HG02610 (cell line): ENCODE results near the gene ONECUT3.
"Not testable (repeated sequence)": the region's sequence is repeated elsewhere in the genome, so short reads cannot be mapped to it uniquely, and the experiment has no call there.

Source experiments
- ATAC-seq: cut with Tn5 transposase; IDR thresholded peaks from one replicate; pipeline ENCODE4 v1.9.1; 2021; ENCODE audit warnings: mild to moderate bottlenecking, moderate library complexity; ENCODE audit not compliant: unreplicated experiment

Gene ONECUT3

GRCh38 chr19:1752757-1753728, at the start of gene ONECUT3:
TSS of gene ONECUT3 (plus strand) at chr19:1753506. CDS start at chr19:1753663, 157 bp downstream.
- no peak for ATAC-seq

GRCh38 chr19:1704339-1704738, 49.0 kb upstream of the ONECUT3 start:
- ATAC-seq, result no peak

GRCh38 chr19:1705367-1705766, 47.9 kb upstream of the ONECUT3 start:
- no peak for ATAC-seq

GRCh38 chr19:1706646-1707045, 46.7 kb upstream of the ONECUT3 start:
- not testable (repeated sequence) for ATAC-seq

GRCh38 chr19:1707240-1707639, 46.1 kb upstream of the ONECUT3 start:
- ATAC-seq, result no peak

- no peak for ATAC-seq
Observed at GRCh38 chr19:1713170-1713569, 40.1 kb upstream of the ONECUT3 start.

GRCh38 chr19:1715540-1715939, 37.8 kb upstream of the ONECUT3 start:
- ATAC-seq, result no peak

GRCh38 chr19:1717200-1717969, 35.9 kb upstream of the ONECUT3 start:
- ATAC-seq, result no peak

GRCh38 chr19:1717970-1718264, 35.4 kb upstream of the ONECUT3 start:
- ATAC-seq, result no peak

- ATAC-seq, result no peak
Observed at GRCh38 chr19:1718420-1719291, 34.6 kb upstream of the ONECUT3 start.

GRCh38 chr19:1719519-1719918, 33.8 kb upstream of the ONECUT3 start:
- ATAC-seq, result no peak

- no peak for ATAC-seq
Observed at GRCh38 chr19:1720237-1720636, 33.1 kb upstream of the ONECUT3 start.

GRCh38 chr19:1725100-1726064, 27.9 kb upstream of the ONECUT3 start:
- ATAC-seq, result no peak

- ATAC-seq, result no peak
Observed at GRCh38 chr19:1728816-1729567, 24.3 kb upstream of the ONECUT3 start.

GRCh38 chr19:1729568-1729925, 23.8 kb upstream of the ONECUT3 start:
- ATAC-seq, result no peak

- no peak for ATAC-seq
Observed at GRCh38 chr19:1730157-1730556, 23.1 kb upstream of the ONECUT3 start.

- no peak for ATAC-seq
Observed at GRCh38 chr19:1734321-1734966, 18.9 kb upstream of the ONECUT3 start.

GRCh38 chr19:1736280-1736679, 17.0 kb upstream of the ONECUT3 start:
- no peak for ATAC-seq

GRCh38 chr19:1736927-1737326, 16.4 kb upstream of the ONECUT3 start:
- ATAC-seq, result no peak
